Brain microvascular endothelial cell (primary cell): ENCODE measurements around the gene NKAIN4.

Source experiments
- DNase-seq: peaks from one replicate; pipeline ENCODE4 v3.0.0-alpha.2; 2020
- H3K27ac ChIP-seq: fragments of 250-450 bp; sonication (Bioruptor Pico); 2 replicates; pipeline ENCODE4 v1.5.1; 2020; ENCODE audit warnings: mild to moderate bottlenecking, moderate library complexity
- H3K27me3 ChIP-seq: fragments of 250-450 bp; sonication (Bioruptor Pico); replicated peaks from 2 replicates; pipeline ENCODE4 v1.5.1; 2020; ENCODE audit warnings: mild to moderate bottlenecking
- H3K36me3 ChIP-seq: fragments of 250-450 bp; sonication (Bioruptor Pico); replicated peaks from 2 replicates; pipeline ENCODE4 v1.5.1; 2020; ENCODE audit warnings: mild to moderate bottlenecking
- H3K4me3 ChIP-seq: 2 replicates; pipeline ENCODE4 v1.5.1; 2011; ENCODE audit warnings: low read depth, mild to moderate bottlenecking, control low read depth, low read length, moderate library complexity
- CTCF ChIP-seq: IDR thresholded peaks from 2 replicates; pipeline ENCODE4 v1.5.1; 2011; ENCODE audit warnings: low read depth, mild to moderate bottlenecking, moderate library complexity, low read length, control low read depth, inconsistent platforms; ENCODE audit errors: missing control alignments
- in situ Hi-C: cut with HindIII; loops from 2 replicates; pipeline ENCODE4 v1.10.0; 2017; ENCODE audit warnings: low sequenced_read_pairs, low pct_ligation_motif_present

NKAIN4 gene

DNA sequence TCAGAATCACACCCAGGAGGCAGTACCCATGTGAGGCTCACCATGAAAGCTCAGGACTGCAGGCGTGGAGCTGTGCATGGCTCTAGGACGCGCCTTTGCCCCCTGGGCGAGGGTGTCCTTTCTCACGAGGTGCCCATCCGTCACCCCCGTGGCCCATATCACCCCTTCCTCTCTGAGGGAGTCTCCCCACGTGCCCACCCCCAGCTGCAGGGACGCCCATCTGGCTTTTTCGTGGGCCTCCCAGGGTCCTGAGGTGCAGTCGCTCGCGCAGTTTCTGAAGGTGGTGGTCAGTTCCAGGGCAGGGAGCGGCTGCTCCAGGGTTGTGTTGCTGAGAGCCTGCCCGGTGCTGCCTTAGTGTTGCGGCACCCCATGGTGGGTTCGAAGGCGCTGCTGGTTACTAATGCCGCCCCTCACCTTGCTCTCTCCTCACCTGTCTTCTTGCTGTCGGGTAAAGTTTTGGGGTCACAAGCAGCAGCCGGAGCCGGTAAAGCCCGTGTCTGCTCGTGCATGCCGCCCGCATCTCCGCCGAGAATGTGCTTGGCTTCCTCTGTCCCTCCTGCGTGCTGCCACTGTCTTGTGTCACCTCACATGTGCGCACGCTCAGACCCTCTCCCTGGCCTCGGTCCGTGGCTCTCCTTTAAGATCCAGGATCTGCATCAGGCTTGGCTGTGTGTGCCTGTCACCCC is 29.3 kb upstream of the NKAIN4 start:
- H3K27ac ChIP-seq, result no peak overlapping the region

DNA sequence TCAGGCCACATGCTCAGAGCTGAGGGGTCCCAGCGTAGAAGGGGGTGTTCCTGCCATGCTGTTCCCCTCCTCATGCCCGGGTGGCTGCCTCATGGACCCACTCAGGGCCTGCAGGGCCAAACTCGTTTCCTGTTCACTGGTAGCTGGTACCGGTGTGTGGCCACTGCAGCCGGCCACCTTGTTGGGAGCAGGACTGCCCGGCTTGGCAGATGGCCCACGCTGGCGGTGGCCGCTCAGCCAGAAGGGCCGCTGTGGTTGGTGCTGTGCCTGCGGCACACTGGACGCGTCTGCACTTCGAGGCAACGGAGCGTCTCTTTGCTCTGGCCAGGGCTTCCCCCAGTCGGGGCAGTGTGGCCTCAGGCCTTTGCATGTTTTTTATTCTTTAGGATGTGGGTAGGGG is 28.7 kb upstream of the NKAIN4 start:
- no peak for TF ChIP-seq CTCF
- H3K27me3 ChIP-seq, result no peaks in the 10 kb centered on the region
- DNase-seq, result no peak
- no peak overlapping the region for H3K4me3 ChIP-seq
- in situ Hi-C loops, result no loop called here
- no peak overlapping the region for H3K27ac ChIP-seq
- peaks cover 92% of the 10 kb centered on the region for H3K36me3 ChIP-seq

More for the DNA sequence above, 29.3 kb upstream of the NKAIN4 start:
- no peak for DNase-seq
- Histone ChIP-seq H3K36me3 (peaks cover 92% of the 10 kb centered on the region), H3K27me3 (no peaks in the 10 kb centered on the region), H3K4me3 (no peak overlapping the region)
- in situ Hi-C loops, result no loop called here
- no peak for TF ChIP-seq CTCF

DNA sequence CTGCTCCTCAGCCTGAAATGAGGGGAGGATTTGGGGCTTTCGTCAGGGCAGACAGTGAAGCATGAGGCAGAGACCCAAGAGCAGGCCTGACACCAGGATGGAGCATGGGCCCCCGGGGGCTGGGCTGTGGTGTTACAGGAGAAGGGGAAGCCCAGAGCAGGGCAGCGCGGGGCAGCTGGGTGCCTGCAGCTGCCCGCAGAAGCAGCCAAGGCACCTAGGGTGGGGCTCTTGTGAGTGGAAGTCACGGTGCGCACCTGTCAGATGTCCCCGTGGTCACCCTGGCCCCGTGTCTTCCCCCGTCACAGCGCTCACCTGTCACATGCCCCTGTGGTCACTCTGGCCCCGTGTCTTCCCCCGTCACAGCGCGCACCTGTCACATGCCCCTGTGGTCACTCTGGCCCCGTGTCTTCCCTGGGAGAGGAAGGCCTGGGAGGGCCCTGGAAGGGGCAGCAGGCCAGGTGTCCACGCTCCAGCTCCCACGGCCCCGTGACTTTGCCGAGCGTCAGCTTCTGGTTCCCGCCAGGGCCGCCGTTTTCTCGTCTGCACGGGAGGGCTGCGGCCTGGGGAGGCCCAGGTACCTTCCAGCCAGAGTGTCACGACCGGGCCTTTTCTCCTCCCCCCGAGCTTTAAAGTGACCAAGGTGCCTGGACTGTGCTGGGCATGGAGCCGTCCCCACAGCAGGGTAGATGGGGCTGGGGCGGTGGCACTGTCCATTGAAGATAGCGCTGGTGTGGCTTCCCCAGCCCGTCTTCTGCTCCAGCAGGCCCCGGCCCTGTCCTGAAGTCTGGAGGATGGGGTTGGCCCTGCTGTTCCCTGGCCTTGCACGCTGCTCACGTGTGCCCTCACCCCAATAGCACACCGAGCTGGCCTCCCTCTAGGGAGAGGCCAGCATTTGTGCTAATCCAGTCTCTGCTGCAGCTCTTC is 27.7 kb upstream of the NKAIN4 start:
- peaks cover 93% of the 10 kb centered on the region for H3K36me3 ChIP-seq
- no peak for TF ChIP-seq CTCF
- no peak for DNase-seq
- in situ Hi-C loops, result no loop called here
- H3K27me3 ChIP-seq, result no peaks in the 10 kb centered on the region
- H3K4me3 ChIP-seq, result no peak overlapping the region
- H3K27ac ChIP-seq, result no peak overlapping the region

- peak; percentile 62 for TF ChIP-seq CTCF
- Histone ChIP-seq H3K27me3 (no peaks in the 10 kb centered on the region), H3K27ac (no peak overlapping the region), H3K36me3 (peaks cover 98% of the 10 kb centered on the region), H3K4me3 (no peak overlapping the region)
- in situ Hi-C loops, result no loop called here
- DNase-seq, result no peak
These were observed 26.8 kb upstream of the NKAIN4 start for GRCh38 chr20:63280929-63281545.

- peaks cover 98% of the 10 kb centered on the region for H3K36me3 ChIP-seq
- in situ Hi-C loops, result no loop called here
- no peak overlapping the region for H3K4me3 ChIP-seq
- no peak for TF ChIP-seq CTCF
- H3K27ac ChIP-seq, result no peak overlapping the region
- H3K27me3 ChIP-seq, result no peaks in the 10 kb centered on the region
- no peak for DNase-seq
These were observed 26.1 kb upstream of the NKAIN4 start for GRCh38 chr20:63280371-63280770.
